Cardiac muscle cell (in vitro differentiated cells and primary cell): ENCODE results near the gene CYP4F22. TPM values are rescaled to one million over a fixed set of nuclear protein-coding genes. Genes with fewer than 3 reads are reported as not detected.

Experiments used
- DNase-seq, 2 donors: peaks; one replicate each; pipeline versions ENCODE4 v3.0.0 to v3.0.0-alpha.2; 2010 to 2017; ENCODE audit warnings: low read depth in 1 of 2, low spot score in 1 of 2
- H3K27ac ChIP-seq: fragments of 200-600 bp; sonication (generic); 2 replicates; pipeline ENCODE4 v1.5.1; 2016
- H3K27me3 ChIP-seq: fragments of 200-600 bp; sonication (generic); 2 replicates; pipeline ENCODE4 v1.6.0; 2016; ENCODE audit warnings: control low read depth
- H3K36me3 ChIP-seq: fragments of 200-600 bp; sonication (generic); 2 replicates; pipeline ENCODE4 v1.5.1; 2016; ENCODE audit warnings: control low read depth
- H3K4me1 ChIP-seq: fragments of 200-600 bp; sonication (generic); 2 replicates; pipeline ENCODE4 v1.8.1; 2017; ENCODE audit warnings: low read depth, mild to moderate bottlenecking, mixed run types
- H3K4me3 ChIP-seq: fragments of 200-600 bp; sonication (generic); 2 replicates; pipeline ENCODE4 v1.5.1; 2016; ENCODE audit warnings: mild to moderate bottlenecking
- H3K9me3 ChIP-seq: fragments of 200-600 bp; sonication (generic); 2 replicates; pipeline ENCODE4 v1.5.1; 2017; ENCODE audit warnings: low read depth, mild to moderate bottlenecking, control low read depth
- polyA plus RNA-seq: library from polyadenylated mRNA; unstranded; fragments of >200 nt; fragmentation: Nextera tagmentation; extraction: Ambion mirVana; gene quantifications from 2 replicates; pipeline ENCODE4 v1.2.1, GENCODE V29; 2016
- total RNA-seq: library from RNA; depleted of rRNA; stranded (reverse); fragments of >200 nt; gene quantifications from 2 replicates; pipeline ENCODE4 v1.2.3, GENCODE V29; 2016
- TF ChIP-seq, protein P1 (sequence below): IDR thresholded peaks from 2 replicates; pipeline ENCODE4 v1.5.1; 2012; ENCODE audit warnings: low read depth, mild to moderate bottlenecking, low read length

Gene CYP4F22
- total RNA-seq (not detected in 2 replicates), polyA plus RNA-seq (not detected in 2 replicates)

DNA sequence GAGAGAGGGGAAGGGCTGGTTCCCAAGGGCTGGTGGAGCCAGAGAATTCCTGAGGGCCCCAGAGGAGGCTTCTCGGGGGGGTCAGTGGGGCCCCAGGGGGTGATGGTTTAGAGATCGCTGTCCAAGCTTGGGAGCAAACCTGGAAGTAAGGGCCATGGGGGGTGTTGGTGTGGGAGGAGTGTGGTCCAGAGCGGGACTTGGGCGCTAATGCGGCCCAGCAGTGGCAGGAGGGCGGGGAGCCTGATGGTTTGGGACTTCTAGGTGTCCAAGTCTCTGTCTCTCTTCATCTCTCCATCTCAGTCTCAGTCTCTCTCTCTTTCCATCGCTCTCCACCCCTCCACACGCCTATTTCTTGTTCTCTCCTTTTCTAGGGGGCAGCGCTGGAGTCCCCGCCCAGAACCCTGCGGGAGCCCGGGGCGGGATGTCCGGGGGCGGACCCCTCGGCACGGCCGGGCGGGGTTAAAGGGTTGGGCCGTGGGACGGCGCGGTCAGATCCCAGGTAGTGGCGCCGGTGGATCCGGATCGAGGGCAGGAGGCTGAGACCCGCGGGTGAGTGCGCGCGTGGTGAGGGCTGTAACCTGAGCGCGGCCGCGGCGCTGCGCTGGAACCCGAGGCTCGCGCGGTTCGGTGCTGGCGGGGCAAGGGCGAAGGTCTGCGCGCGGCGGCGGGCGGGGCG lies at the start of gene CYP4F22:
TSS of gene CYP4F22 (plus strand) at position 491 of the 676 bp plus-strand sequence. CDS start 16,812 bp downstream, outside the sequence.
- Histone ChIP-seq H3K36me3 (no peaks in the 10 kb centered on the region), H3K4me3 (no peak within 1 kb of the TSS), H3K4me1 (no peaks in the 10 kb centered on the region), H3K27ac (no peak within 1 kb of the TSS), H3K9me3 (no peaks in the 10 kb centered on the region), H3K27me3 (no peaks in the 10 kb centered on the region)
- DNase-seq = no peak
- TF ChIP-seq, protein P1, sequence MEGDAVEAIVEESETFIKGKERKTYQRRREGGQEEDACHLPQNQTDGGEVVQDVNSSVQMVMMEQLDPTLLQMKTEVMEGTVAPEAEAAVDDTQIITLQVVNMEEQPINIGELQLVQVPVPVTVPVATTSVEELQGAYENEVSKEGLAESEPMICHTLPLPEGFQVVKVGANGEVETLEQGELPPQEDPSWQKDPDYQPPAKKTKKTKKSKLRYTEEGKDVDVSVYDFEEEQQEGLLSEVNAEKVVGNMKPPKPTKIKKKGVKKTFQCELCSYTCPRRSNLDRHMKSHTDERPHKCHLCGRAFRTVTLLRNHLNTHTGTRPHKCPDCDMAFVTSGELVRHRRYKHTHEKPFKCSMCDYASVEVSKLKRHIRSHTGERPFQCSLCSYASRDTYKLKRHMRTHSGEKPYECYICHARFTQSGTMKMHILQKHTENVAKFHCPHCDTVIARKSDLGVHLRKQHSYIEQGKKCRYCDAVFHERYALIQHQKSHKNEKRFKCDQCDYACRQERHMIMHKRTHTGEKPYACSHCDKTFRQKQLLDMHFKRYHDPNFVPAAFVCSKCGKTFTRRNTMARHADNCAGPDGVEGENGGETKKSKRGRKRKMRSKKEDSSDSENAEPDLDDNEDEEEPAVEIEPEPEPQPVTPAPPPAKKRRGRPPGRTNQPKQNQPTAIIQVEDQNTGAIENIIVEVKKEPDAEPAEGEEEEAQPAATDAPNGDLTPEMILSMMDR = no peak

DNA sequence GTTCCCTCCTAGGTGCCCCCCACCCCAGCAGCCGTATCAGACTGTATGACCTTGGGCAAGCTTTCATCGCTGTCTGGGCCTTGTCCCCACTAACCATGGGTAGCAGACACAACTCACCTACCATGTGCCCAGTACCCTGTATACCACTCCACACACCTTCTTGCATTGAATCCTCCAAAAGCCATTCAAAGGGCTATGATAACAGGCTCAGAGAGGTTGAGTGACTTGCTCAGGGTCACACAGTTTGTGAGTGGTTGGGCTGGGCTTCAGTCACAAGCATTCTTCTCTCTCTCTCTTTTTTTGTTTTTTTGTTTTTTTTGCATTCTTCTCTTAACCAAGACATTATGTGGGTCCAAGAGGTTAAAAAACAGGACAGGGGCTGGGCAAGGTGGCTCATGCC lies 46.6 kb upstream of the CYP4F22 start:
- no peak overlapping the region for H3K4me3 ChIP-seq
- no peaks in the 10 kb centered on the region for H3K36me3 ChIP-seq
- no peaks in the 10 kb centered on the region for H3K4me1 ChIP-seq
- no peaks in the 10 kb centered on the region for H3K9me3 ChIP-seq
- TF ChIP-seq, protein P1 = no peak
- DNase-seq = no peak
- peaks cover 47% of the 10 kb centered on the region for H3K27me3 ChIP-seq
- H3K27ac ChIP-seq = no peak overlapping the region

GRCh38 chr19:15463861-15464371 lies 44.4 kb upstream of the CYP4F22 start:
- Histone ChIP-seq H3K27me3 (peaks cover 43% of the 10 kb centered on the region), H3K4me3 (no peak overlapping the region), H3K9me3 (no peaks in the 10 kb centered on the region), H3K36me3 (no peaks in the 10 kb centered on the region), H3K4me1 (no peaks in the 10 kb centered on the region), H3K27ac (no peak overlapping the region)
- DNase-seq = no peak
- TF ChIP-seq, protein P1 = no peak

- Histone ChIP-seq H3K36me3 (no peaks in the 10 kb centered on the region), H3K27me3 (peaks cover 43% of the 10 kb centered on the region), H3K9me3 (no peaks in the 10 kb centered on the region), H3K4me1 (no peaks in the 10 kb centered on the region), H3K27ac (no peak within 1 kb of the TSS), H3K4me3 (no peak within 1 kb of the TSS)
- peak in 1 of 2 donors; percentile 46 for DNase-seq
- TF ChIP-seq, protein P1 = no peak
These were observed 43.6 kb upstream of the CYP4F22 start, which contains the start of gene RASAL3 for GRCh38 chr19:15464394-15465385. TSS of gene RASAL3 (minus strand) at chr19:15464544. CDS start at chr19:15464358, 186 bp downstream.
